Activated CD4-positive, alpha-beta T cell treated with anti-CD3 and anti-CD28 coated beads, Interleukin-2, Interleukin-4, amounts not matched to agents 100 ng/mL and 50 ng/mL, durations not matched to agents 16 hours and 8 hours (primary cell): ENCODE results near the gene HMGB4.

ENCODE experiments used
- DNase-seq: peaks from one replicate; pipeline ENCODE4 v3.0.0-alpha.2; 2020; ENCODE audit warnings: low spot score

The HMGB4 gene

DNA sequence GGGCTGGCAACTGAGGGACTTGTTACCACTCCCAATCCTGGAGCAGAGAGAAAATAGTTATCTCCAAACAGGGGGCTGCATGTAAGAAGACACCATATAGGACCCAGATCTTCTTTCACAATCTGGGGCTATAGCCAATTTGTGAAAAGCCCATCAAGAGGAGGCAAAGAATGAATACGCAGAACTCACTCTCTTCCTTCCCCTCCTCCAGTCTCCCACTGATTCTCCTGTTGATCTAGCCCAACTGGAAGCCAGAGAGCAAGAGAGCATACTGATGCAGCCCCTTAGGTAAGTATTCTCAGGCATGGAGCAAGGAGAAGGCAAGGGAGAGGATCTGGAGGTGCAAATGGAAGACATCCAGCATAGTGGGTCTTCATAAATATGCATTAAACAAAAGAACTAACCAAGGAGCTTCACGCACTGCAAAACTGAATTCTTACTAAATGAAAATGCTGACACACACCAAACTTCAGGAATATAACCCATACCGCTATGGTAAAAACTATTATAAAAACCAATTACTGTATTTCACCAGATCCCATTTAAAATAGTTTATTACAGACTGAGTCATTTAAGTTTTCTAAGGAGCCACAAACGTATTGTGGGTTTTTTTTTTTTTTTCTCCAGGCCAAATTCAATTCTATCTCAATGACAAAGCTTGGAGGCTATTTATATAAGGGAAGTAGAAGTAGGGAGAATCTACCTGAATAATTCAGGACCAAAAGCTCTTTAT lies 15.5 kb upstream of the HMGB4 start:
- no peak for DNase-seq

DNA sequence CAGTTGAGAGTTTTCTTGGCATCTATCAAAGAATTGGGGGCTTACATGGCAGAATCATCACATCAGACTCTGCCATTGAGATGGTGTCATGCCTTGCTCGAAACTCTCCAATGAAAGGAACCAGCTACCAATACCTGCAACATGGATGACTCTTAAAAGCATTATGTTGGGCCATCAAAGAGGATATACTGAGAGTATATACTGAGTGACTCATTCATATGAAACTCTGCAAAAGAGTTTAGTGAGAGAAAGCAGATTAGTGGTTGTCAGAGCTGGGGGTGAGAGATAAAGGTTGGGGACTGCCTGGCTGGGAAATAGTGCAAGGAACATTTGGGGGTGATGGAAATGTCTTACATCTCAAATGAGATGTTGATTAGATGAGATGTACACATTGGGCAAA lies 14.7 kb upstream of the HMGB4 start:
- no peak for DNase-seq

DNA sequence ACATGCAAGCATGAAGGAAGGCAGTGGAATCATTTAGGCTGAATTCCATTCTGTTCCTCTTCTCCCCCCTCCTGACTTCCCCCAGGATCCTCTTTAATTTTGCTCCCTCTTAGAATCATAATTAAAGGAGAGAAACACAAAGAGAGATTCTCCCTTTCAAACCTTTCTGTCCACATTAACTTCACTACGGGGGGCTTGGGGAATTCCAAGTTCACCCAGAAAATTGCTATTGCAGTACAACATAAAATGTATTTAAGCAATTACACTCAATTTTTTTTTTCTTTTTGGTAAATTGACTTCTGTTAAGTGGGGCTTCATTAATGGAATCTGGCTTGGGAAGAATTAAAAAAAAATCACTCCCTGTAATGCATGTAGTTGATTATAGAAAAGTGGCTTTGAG lies 13.4 kb upstream of the HMGB4 start:
- DNase-seq = no peak

DNA sequence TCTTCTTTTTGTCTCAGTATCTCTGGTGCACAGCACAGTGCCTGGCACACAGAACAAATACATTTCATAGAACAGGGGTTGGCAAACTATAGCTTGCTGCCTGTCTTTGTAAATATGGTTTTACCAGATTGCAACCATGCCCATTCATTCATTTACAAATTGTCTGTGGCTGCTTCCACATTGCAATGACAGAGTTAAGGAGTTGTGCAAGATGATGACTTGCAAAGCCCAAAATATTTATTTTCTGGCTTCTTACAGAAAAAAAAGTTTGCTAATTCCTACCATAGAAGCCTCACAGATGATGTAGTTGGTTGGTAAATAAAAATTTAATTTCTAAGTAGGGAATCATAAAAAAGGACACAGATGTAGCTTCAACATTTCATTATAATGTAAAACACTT lies 11.2 kb upstream of the HMGB4 start:
- DNase-seq = no peak

DNA sequence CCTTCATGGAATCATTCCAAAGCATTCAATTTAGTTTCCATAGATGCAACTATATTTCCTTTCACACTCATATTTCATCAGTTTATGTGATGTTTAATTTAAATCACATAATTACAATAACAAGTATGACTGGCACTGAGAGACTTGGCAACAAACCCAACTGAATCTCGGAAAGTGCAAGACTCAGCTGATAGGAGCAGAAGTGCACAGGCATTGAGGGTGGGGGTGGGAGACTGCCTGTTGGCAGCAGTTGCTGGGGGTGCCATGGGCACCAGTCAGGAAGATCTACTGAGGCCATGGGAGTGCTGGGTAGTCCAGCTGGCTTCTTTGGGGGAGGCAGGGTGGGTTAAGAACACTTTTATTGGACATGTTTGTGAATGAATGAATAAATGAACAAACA lies 10.4 kb upstream of the HMGB4 start:
- DNase-seq = no peak

DNA sequence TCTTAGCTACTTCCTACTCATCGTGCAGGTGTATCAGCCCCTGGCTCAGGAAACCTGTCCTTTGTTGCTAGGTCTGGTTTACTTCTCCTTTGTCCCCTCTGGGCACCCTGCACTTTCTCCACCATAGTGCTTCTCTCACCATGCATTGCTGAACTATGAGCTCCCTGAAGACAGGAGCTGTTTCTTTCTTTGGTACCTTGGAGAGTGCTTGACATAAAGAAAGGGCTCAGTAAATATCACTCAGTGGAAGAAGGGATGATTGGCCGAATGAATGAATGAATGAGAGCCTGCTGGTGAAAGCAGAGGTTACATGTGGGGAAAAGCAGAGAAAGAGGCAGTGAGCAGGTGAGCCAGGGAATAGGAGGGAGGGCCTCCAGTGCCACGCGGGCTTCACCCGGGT lies 9.8 kb upstream of the HMGB4 start:
- no peak for DNase-seq

DNA sequence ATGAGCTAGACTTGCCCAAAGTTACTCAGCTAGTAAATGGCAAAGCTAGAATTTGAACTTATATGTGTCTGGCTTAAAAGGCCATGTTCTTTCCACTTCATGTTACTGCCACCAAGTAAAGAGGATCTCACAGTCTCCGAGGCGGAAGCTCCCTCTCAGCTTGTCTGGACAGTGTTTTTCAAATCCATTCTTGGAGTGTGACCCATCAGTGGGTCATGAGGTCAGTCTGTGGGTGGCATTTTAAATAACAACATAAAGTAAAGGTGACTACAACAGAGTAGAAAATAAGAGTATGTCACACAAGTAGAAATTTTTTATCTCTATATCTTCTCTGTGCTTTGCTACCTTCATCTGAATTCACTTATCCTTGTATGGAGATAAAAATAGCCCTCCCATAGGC lies 3.2 kb upstream of the HMGB4 start:
- no peak for DNase-seq

DNA sequence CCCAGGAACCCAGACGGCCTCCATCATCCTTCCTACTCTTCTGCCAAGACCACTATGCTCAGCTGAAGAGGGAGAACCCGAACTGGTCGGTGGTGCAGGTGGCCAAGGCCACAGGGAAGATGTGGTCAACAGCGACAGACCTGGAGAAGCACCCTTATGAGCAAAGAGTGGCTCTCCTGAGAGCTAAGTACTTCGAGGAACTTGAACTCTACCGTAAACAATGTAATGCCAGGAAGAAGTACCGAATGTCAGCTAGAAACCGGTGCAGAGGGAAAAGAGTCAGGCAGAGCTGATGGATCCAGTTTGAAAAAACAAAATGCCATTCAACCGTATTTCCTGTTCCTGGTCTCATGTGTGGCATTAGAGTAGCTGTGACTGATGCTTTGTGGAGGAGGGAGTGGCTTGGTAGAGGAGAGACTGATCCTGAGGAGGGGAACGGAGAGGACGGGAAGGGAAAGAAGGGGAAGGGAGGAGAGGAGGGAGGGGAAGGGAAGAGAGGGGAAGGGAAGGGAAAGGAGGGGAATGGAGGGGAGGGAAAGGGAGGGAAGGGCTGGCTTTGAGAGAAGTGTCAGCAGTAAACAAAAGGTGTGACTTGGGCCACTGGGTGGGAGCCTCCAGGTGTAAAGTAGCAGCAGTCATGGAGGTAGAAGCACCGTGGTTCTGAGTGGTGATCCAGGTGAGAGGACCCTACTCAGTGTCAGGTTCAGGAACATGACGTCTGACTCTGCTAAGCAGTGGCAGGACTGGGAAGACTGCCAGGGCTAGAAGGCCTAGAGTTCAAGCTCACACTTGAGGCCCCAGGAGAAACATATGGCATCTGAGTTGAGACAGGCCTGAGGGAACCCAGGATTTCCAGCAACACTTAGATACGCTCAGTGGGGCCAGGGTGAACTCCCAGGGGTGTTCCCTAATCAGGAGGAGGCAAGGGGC lies 846 bp downstream of the HMGB4 start:
- DNase-seq = no peak

DNA sequence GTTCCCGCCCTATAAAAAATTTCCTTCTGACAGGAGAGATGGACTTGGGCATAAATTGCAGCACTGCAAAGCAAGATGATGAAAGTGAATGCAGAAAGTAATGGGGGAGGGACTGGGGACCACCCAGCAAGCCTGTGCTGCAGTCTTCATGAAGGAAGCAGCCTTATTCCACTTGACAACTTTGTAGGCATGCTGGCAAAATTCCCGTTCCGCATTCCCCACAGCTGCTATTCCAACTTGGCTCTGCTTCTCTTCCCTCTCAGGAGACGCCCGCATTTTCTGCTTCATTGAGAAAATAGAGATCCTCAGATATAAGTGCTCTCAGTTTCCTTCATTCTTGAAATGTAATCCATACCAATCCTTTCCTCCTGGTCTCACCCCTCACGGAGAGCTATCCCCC lies 2.4 kb downstream of the HMGB4 start:
- no peak for DNase-seq

DNA sequence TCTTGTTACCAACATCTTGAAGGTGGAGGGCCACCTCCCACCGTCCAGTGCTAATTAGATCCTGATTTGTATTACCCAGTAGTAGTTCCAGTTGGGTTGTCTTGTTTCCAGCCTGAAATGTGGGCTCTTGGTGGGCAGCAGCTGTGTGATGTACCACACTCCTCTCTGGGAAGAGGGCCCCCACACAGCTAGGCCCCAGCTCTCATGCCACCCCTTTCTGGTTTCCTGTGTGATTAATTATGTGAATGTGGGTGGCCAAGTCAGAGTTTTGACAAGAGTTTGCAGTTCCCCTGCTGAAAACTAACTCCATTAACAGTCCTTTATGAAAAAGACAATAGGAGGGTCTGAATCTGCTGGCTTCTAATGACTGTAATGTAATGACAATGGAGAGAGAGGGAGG lies 3.8 kb downstream of the HMGB4 start:
- DNase-seq = peak; percentile 8

DNA sequence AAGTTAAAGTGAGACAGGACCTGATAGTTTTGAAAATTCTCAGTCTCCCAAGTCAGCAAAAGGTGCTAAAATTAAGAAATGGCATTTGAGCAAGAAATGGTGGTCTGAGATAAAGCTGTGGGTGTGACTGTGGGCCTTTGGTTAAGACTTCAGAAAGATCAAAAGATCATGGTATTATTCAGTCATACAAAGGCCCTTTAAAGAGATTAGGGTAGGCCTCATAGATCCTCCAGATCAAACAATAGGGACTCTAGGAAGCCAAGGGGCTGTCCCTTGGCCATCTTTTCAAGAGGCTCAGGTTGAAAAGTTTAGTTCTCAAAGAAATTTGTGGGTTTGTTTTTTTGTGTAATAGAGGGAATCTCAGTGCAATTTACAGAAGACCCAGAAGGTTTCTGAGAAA lies 8.4 kb downstream of the HMGB4 start:
- DNase-seq = no peak

DNA sequence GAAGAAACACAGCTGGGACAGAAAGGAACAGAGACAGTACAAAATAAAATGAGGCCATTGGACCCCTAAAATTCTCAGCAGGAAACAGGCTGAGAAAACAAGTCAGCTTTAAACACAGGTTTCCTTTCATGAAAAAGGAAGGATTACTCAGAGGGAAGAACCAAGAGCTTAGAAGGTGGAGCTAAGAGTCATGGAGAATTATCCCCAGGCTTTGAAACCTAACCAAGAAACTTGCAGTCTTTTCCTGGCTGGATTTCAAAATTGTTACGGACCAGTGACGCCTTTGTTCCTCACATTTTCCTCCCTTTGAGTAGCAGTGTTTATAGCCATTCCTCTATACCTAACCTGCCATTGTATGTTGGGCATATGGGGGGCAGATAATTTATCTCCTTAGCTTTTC lies 8.8 kb downstream of the HMGB4 start:
- no peak for DNase-seq

DNA sequence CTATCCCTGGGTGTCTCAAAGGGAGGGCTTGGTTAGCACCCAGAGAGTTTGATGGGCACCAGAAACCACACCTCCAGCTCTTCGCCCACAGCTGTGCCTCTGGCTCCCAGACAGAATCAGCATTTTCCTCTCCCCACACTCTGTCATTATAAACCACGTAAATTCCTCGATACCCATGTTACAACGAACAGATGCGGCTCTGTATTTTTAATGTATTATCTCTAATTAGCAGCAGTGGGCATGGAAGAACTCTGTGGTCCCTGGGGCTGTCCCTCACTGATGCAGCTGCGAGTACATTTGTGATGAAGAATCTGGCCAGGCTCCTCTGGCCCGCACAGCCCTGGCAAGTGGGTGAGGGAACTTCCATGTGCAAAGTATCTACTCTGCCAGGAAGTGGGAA lies 10.8 kb downstream of the HMGB4 start:
- DNase-seq = no peak

DNA sequence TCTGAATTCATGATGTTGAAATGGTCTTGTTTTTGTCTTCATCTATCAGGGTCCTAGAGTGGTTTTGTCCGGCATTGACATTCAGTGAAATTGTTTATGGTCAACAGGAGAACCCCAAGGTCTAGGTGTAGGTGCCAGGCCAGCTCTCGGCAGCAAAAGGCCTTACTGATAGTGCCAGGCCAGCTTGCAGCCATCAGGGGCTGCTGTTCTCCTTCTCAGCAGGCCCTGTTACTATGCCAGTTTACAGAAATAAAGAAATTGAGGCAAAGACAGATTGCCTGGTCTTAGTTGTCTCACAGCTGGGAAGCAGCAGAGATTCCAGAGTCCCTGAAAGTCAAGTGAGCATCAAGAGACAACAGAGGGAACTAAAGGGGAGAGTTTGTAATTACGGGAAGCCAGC lies 12.0 kb downstream of the HMGB4 start:
- DNase-seq = no peak

DNA sequence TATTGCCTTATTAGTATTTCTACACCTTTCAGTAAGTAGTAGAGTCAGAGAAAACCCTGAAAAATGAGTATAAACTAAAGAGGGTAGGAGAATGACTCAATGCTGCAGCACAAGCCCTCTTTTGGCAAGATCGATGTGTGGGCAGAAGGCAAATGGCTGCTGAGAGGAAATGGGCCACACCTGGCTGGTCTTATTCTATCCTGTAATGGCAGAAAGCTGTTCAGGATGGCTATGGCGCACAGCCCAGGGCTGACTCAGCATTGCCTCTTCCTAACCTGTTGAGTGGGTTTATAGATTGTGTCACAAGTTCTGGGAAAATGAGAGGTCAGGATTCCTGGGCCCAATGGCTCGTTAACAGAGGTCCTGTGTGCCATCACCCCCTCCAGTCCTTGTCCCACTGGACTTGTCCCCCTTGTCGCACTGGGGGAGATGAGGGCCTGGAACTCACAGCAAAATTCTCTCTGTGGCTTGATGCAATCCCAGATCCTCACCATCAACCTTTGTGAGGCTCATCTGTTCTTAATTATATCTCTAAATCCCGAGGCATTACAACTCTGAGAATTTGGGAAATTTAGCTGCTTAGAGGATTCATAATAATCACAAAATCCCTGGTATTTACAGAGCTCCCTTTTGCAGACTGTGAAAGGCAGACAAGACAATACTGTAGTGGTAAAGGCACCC lies 13.2 kb downstream of the HMGB4 start:
- no peak for DNase-seq

DNA sequence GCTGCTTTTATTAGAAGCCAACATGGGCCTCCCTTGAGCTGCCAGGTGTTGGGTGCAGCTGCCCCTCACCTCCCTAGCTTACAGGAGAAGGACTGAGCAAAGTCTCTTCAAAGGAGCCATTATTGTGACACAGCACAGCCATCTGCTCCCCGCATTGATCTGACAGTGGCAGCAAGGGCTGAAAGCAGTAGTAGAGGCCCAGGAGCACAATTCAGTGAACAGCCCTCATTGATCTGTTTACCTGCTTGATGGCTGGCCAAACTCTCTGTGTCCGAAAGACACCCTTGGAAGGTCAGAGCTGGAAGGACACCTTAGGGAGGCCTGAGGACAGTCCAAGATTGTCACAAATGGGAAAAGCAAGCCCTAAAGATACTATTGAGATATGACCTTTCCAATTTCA lies 14.5 kb downstream of the HMGB4 start:
- DNase-seq = no peak

DNA sequence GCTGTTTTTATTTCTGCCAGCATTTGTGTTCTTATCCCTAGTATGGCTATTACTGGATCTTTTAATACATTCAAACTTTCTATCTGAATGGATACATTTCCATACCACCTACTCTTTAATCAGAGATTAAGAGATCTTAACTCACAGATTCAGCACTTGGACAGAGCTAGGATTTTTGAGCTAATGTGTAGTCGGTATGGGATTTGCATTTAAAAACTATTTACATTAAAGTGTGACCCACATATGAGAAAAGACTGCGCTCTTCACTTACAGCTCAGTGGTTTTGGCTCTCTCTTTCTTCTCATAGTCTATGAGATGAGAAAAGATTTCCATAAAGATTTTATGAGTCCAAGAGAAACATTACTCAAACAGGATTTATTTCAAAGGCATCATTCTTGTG lies 16.4 kb downstream of the HMGB4 start:
- DNase-seq = no peak

DNA sequence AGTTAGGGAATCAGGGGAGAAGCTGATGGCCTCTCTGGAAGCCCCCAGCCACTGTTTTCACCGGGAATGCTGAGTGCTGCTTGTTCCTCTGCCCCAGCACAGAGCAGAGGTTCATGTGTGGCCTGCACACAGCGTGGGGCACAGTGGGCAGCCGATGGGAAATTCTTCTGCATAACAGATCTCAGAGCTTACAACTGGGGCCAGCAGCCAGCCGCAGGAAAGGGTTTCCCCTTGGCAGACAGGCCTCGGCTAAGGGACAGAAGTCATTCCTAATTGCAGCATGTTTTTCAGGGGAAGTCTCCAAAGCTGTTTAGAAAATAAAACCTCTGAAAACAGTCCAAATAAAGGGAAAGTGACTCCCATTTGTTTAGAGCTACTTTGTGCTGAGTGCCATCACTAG lies 22.6 kb downstream of the HMGB4 start:
- DNase-seq = no peak

DNA sequence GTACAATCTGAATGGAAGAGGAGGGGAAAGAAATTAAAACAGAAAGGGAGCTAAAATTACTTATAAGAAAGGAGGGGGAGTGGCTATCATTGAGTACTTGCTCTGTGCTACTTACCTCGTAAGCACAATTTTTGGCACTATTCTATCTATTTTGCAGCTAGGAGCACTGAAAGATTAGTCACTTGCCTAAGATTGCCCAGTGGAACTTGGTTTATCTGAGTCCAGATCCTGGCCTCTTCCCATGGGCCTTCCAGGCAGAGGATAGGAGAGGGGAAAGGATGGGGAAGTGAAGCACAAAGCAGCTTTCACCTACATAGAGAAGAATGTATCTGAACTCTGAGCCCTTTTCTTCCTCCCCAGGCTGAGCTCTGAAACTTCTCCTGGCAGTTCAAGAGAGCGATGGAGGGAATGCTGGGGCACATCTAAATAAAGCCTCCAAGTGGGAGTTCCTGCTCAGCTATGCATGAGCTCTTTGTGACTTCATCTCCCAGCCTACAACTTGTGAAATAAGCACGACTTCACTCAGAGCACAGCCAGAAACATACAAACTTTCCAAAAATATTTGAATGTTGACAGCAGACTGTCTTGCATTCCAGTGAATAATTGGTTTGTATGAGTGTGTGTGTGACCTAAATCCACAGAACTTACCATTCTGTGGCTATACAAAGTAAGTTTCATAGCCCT lies 29.4 kb downstream of the HMGB4 start:
- DNase-seq = no peak

DNA sequence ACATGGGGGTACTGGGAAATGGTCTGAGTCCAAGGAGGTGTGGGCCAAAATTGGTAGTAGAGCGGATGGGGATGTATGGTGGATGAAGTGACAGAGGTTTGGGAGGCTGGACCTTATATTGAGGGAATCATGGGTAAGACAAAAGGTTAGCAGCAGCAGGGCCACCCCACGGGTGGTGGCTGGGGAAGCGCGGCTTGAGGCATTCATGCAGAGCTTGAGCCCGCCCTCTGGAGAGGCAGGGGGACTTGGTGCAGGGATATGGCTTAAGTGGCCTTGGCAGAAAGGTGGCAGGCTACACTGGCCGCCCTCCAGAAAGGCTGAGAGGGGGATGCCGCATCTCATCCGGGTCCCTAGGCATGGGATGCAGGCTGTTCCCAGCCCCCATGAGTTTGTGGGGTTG lies 31.5 kb downstream of the HMGB4 start:
- no peak for DNase-seq

DNA sequence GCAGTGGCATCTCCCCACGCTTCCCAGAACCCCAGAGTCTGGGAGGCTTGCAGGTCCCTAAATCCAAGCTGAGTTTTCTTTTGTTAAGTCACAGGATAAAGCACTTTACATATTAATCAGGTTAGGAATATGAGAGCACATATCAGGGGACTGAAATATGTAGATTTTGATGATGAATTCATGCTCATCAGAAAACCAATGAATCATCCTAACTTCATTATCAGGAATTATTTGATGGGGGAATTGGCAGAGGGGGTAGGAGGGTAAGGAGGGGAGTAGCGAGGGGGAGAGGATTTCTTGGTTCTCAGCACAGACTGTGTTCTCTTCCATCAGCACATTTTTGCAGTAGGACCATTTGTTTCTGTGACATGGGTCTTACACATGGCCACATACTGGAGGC lies 32.1 kb downstream of the HMGB4 start:
- no peak for DNase-seq

DNA sequence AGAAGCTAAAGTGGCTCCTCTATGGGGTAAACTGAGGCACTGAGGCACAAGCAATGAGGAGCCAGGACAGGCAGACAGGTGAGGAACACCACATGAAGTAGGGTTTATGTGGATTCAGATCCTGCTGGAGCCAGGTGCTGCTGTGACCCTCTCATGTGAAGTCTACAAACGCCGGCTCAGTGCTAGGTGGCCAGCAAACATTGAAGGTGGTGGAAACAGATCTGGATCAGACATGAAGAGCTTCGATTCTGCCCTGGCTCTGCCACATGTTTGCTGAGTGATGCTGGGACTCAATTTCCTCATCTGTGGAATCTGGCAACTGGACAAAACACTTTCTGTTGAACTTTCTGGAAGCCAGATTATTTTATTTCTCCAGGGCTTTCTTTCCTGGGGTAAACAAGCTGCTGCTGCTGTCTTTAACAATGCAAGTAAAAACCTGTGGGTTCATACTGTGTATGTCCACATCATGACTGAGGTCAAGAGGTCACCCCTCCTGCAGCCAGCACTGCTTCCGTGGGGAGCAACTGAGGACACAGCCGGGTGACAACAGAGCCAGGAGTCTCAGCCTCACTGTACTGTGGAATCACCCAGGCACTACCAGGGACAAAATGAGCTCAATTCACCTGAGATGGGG lies 33.3 kb downstream of the HMGB4 start:
- DNase-seq = no peak
